Measurements from ENCODE around the gene WIPF2.

DNA sequence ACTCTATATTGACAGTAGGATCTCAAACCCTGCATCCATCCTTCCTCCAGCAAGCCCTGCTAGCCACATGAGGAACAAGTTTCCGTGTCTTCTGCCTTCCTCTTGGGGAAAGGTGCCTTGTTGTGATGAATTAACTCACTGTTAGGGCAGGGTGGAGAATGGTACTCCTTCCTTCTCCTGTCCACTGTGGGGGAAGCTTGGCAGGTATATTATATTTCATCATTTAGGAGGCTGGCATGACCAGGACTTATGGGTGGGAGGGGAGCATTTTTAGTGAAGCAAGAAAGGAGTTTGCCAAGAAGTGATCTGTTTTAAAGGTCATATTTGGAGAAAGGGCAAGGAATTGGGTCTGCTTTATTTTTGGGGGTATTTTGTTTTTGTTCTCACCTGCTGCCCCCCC, 59.3 kb downstream of the WIPF2 start:
- TF ChIP-seq EZH2 (IDR thresholded peaks at IDR 0.05; ENCODE audit: borderline replicate concordance, low read depth, low read length, severe bottlenecking) (no peak), POLR2A (IDR thresholded peaks at IDR 0.05; ENCODE audit: low read depth, low read length) (no peak), POLR2AphosphoS5 (IDR thresholded peaks at IDR 0.05; ENCODE audit: insufficient read depth, low read depth, low read length) (no peak), FOS (IDR thresholded peaks at IDR 0.05; ENCODE audit: borderline replicate concordance, insufficient read depth, low read length) (no peak), JUN (IDR thresholded peaks at IDR 0.05; ENCODE audit: borderline replicate concordance, insufficient read depth, insufficient read length, low read depth) (no peak)
- TF ChIP-seq, protein P1, sequence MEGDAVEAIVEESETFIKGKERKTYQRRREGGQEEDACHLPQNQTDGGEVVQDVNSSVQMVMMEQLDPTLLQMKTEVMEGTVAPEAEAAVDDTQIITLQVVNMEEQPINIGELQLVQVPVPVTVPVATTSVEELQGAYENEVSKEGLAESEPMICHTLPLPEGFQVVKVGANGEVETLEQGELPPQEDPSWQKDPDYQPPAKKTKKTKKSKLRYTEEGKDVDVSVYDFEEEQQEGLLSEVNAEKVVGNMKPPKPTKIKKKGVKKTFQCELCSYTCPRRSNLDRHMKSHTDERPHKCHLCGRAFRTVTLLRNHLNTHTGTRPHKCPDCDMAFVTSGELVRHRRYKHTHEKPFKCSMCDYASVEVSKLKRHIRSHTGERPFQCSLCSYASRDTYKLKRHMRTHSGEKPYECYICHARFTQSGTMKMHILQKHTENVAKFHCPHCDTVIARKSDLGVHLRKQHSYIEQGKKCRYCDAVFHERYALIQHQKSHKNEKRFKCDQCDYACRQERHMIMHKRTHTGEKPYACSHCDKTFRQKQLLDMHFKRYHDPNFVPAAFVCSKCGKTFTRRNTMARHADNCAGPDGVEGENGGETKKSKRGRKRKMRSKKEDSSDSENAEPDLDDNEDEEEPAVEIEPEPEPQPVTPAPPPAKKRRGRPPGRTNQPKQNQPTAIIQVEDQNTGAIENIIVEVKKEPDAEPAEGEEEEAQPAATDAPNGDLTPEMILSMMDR (IDR thresholded peaks at IDR 0.05; ENCODE audit: extremely low read depth in 1 of 2, insufficient read depth in 1 of 2, low read depth in 1 of 2, low read length in 2 of 2) = no peak
- TF ChIP-seq, protein P2, sequence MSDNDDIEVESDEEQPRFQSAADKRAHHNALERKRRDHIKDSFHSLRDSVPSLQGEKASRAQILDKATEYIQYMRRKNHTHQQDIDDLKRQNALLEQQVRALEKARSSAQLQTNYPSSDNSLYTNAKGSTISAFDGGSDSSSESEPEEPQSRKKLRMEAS (IDR thresholded peaks at IDR 0.05; ENCODE audit: insufficient read depth, insufficient read length) = no peak

Data from endothelial cell of umbilical vein (primary cell).